OCI-LY7 (cell line): Measurements from ENCODE around the gene ZFP36. TPM values are rescaled to one million over a fixed set of nuclear protein-coding genes. Genes with fewer than 3 reads are reported as not detected.
A peak's percentile ranks its signal among the peaks of the same experiment; 100 is the strongest.

ENCODE experiments used
- BruUV-seq: library from RNA; stranded (reverse); fragments of 400-500 nt; replicated peaks from 2 replicates; lab custom pipeline; 2021; lab: Mats Ljungman, UMichigan
- CTCF ChIA-PET: fragments of 300-600 bp; sonication (Branson Sonifier 250); formaldehyde crosslinking; loops from one replicate; lab custom pipeline; 2022; ENCODE audit warnings: antibody characterized with exemption; ENCODE audit not compliant: unreplicated experiment; lab: Charles Lee
- POLR2A ChIA-PET: fragments of 300-600 bp; sonication (Branson Sonifier 250); formaldehyde crosslinking; loops from one replicate; lab custom pipeline; 2022; ENCODE audit warnings: antibody characterized with exemption; lab: Charles Lee
- DNase-seq: peaks from one replicate; pipeline ENCODE4 v3.0.0-alpha.2; 2015; ENCODE audit warnings: low spot score
- H2AFZ ChIP-seq: fragments of 200-600 bp; sonication (generic), shearing (Covaris generic); 2 replicates; pipeline ENCODE4 v1.6.1; 2014; ENCODE audit warnings: mild to moderate bottlenecking, antibody characterized with exemption, low read length, moderate library complexity
- H3K27ac ChIP-seq: fragments of 200-600 bp; sonication (generic); 2 replicates; pipeline ENCODE4 v1.5.1; 2014; ENCODE audit warnings: mixed run types, low read depth, mild to moderate bottlenecking, moderate library complexity, low read length, inconsistent platforms; ENCODE audit not compliant: poor library complexity, severe bottlenecking
- H3K36me3 ChIP-seq: fragments of 200-600 bp; sonication (generic); 2 replicates; pipeline ENCODE4 v1.6.1; 2014; ENCODE audit warnings: mild to moderate bottlenecking, antibody characterized with exemption, low read length, moderate library complexity, mixed read lengths; ENCODE audit not compliant: insufficient read depth
- H3K4me1 ChIP-seq: fragments of 200-600 bp; sonication (generic); 2 replicates; pipeline ENCODE4 v1.5.1; 2014; ENCODE audit warnings: mild to moderate bottlenecking, low read length; ENCODE audit not compliant: insufficient read depth, poor library complexity, severe bottlenecking
- H3K4me2 ChIP-seq: fragments of 200-600 bp; sonication (generic); 2 replicates; pipeline ENCODE4 v1.6.1; 2014; ENCODE audit warnings: mild to moderate bottlenecking, low read length
- H3K4me3 ChIP-seq: fragments of 200-600 bp; sonication (generic); 2 replicates; pipeline ENCODE4 v1.5.1; 2014; ENCODE audit warnings: mild to moderate bottlenecking, low read depth, low read length; ENCODE audit not compliant: poor library complexity, severe bottlenecking
- H3K79me2 ChIP-seq: fragments of 200-600 bp; sonication (generic); 2 replicates; pipeline ENCODE4 v1.6.1; 2016; ENCODE audit warnings: low read depth, mild to moderate bottlenecking, low read length, moderate library complexity, mixed read lengths; ENCODE audit not compliant: insufficient read depth
- H3K9me2 ChIP-seq: fragments of 200-600 bp; sonication (generic); 2 replicates; pipeline ENCODE4 v1.6.1; 2016; ENCODE audit warnings: mild to moderate bottlenecking, low read length, mixed read lengths; ENCODE audit not compliant: insufficient read depth
- H3K9me3 ChIP-seq: fragments of 200-600 bp; sonication (generic); 2 replicates; pipeline ENCODE4 v1.6.1; 2014; ENCODE audit warnings: mild to moderate bottlenecking, mixed run types, low read length, mixed read lengths
- H4K20me1 ChIP-seq: fragments of 200-600 bp; sonication (generic); 2 replicates; pipeline ENCODE4 v1.6.1; 2014; ENCODE audit warnings: mild to moderate bottlenecking, antibody characterized with exemption, low read length, moderate library complexity, mixed read lengths; ENCODE audit not compliant: insufficient read depth
- EZH2phosphoT487 ChIP-seq: fragments of 200-600 bp; sonication (generic); IDR thresholded peaks from 2 replicates; pipeline ENCODE4 v1.6.1; 2018; ENCODE audit warnings: low read depth, borderline replicate concordance, mild to moderate bottlenecking, mixed run types, antibody characterized with exemption, low read length, moderate library complexity, mixed read lengths
- intact Hi-C: fragments of 100-400 bp; cut with micrococcal nuclease; formaldehyde crosslinking; loops from one replicate; pipeline ENCODE4 v1.10.0; 2022; ENCODE audit not compliant: unreplicated experiment
- total RNA-seq, 2 experiments: library from RNA; depleted of rRNA in 1 of 2; stranded (reverse); fragments of >200 nt in 1 of 2; shearing (Covaris generic) in 1 of 2; gene quantifications; 2 replicates each; pipeline ENCODE4 v1.2.3, GENCODE V29; 2014 to 2022
- TF ChIP-seq, protein P1 (sequence below): fragments of 200-600 bp; sonication (generic); conservative IDR thresholded peaks from 2 replicates; pipeline ENCODE4 v1.5.1; 2014; ENCODE audit warnings: mild to moderate bottlenecking, antibody characterized with exemption, low read length, moderate library complexity, mixed read lengths

ZFP36 gene
- total RNA-seq, 2 experiments from 2014 or later, result 21.8 to 55.9 TPM

DNA sequence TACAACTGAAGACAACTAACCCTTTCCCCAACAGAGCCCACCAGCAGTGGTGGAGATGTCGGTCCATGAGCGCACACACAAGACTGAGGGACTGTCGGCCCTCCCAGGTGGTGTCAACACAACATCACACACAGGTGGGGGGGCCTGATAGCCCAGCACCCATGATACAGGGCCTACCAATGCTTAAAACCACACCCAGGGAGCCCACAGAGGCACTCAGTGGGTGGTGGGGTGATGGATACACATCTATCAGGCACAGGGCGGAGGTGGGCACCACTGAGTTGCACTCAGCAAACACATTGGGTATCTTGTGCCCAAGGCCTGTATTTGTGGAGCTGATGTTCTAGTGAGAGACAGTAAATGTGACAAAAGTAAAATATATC, 7.0 kb upstream of the ZFP36 start:
- Histone ChIP-seq H2AFZ (no peak overlapping the region), H3K27ac (peak overlapping the region; percentile 9), H3K4me3 (no peak overlapping the region), H3K9me3 (no peaks in the 10 kb centered on the region), H3K79me2 (no peaks in the 10 kb centered on the region), H3K9me2 (no peaks in the 10 kb centered on the region), H3K36me3 (peaks cover 24% of the 10 kb centered on the region), H3K4me2 (0 out of 2 replicates have a peak overlapping the region, but pooled peaks have one; percentile 8), H4K20me1 (no peaks in the 10 kb centered on the region), H3K4me1 (peaks cover 71% of the 10 kb centered on the region)
- TF ChIP-seq EZH2phosphoT487, result no peak
- TF ChIP-seq, protein P1, sequence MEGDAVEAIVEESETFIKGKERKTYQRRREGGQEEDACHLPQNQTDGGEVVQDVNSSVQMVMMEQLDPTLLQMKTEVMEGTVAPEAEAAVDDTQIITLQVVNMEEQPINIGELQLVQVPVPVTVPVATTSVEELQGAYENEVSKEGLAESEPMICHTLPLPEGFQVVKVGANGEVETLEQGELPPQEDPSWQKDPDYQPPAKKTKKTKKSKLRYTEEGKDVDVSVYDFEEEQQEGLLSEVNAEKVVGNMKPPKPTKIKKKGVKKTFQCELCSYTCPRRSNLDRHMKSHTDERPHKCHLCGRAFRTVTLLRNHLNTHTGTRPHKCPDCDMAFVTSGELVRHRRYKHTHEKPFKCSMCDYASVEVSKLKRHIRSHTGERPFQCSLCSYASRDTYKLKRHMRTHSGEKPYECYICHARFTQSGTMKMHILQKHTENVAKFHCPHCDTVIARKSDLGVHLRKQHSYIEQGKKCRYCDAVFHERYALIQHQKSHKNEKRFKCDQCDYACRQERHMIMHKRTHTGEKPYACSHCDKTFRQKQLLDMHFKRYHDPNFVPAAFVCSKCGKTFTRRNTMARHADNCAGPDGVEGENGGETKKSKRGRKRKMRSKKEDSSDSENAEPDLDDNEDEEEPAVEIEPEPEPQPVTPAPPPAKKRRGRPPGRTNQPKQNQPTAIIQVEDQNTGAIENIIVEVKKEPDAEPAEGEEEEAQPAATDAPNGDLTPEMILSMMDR, result no peak
- CTCF ChIA-PET, result no interaction called here
- no peak for DNase-seq
- POLR2A ChIA-PET, result no interaction called here
- no TSS peak for BruUV-seq
- intact Hi-C loops, result loop anchor here (10.0 kb wide), 2 partner anchors 545 to 555 kb away; no protein-coding TSS in a partner anchor

DNA sequence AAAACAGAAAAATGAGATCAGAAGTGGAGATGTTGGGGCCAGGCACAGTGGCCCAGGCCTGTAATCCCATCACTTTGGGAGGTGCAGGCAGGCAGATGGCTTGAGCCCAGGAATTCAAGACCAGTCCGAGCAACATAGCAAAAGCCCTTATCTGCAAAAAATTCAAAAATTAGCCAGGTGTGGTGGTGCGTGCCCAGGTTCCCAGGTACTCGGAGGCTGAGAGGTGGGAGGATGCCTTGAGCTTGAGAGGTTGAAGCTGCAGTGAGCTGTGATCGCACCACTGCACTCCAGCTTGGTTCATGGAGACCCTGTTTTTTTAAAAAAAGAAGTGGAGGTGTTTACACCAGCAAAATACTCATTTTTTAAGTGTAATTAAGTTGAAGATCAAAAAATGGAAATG, 6.6 kb upstream of the ZFP36 start:
- POLR2A ChIA-PET, result no interaction called here
- Histone ChIP-seq H3K9me3 (no peaks in the 10 kb centered on the region), H3K4me3 (no peak overlapping the region), H3K27ac (peak overlapping the region; percentile 9), H3K36me3 (peaks cover 22% of the 10 kb centered on the region), H2AFZ (no peak overlapping the region), H4K20me1 (no peaks in the 10 kb centered on the region), H3K4me2 (0 out of 2 replicates have a peak overlapping the region, but pooled peaks have one; percentile 8), H3K79me2 (no peaks in the 10 kb centered on the region), H3K4me1 (peaks cover 75% of the 10 kb centered on the region), H3K9me2 (no peaks in the 10 kb centered on the region)
- no TSS peak for BruUV-seq
- DNase-seq, result no peak
- intact Hi-C loops, result loop anchor here (10.0 kb wide), 2 partner anchors 545 to 555 kb away; no protein-coding TSS in a partner anchor
- no peak for TF ChIP-seq EZH2phosphoT487
- CTCF ChIA-PET, result no interaction called here

DNA sequence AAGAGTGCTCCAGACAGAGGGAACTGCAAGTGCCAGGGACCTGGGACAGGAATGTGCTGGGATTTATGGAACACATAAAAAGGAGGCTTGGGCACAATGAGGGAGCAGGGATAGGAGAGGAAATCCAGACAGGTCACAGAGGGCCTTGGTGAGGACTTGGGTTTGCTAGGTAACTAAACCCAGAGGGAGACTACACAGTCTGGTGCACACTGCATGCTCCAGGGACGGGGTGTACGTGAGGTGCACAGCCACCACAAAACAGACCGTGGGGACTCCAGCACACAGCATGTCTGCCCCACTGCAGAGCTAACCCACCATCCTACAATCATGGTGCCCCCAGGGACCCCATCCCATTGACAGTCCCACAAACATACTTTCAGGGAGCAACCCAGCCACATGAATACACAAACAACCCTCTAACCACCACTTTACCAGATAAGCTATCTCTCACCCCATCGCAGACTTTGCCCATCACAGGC, 5.5 kb upstream of the ZFP36 start:
- peaks cover 14% of the 10 kb centered on the region for H3K36me3 ChIP-seq
- H3K79me2 ChIP-seq, result no peaks in the 10 kb centered on the region
- H3K9me2 ChIP-seq, result no peaks in the 10 kb centered on the region
- no peak for TF ChIP-seq EZH2phosphoT487
- TF ChIP-seq, protein P1, result no peak
- intact Hi-C loops, result loop anchor here (10.0 kb wide), 2 partner anchors 546 to 554 kb away; no protein-coding TSS in a partner anchor
- peak overlapping the region; percentile 62 for H3K4me3 ChIP-seq
- POLR2A ChIA-PET, result interaction anchor here (0.6 to 2.1 kb wide), 5 partner anchors 10 to 543 kb away, joined by 3 to 6 read pairs (median 5); partner anchors contain the start of genes MED29 and PAF1
- H3K9me3 ChIP-seq, result no peaks in the 10 kb centered on the region
- H4K20me1 ChIP-seq, result no peaks in the 10 kb centered on the region
- peak; percentile 34 for DNase-seq
- H3K4me1 ChIP-seq, result peaks cover 86% of the 10 kb centered on the region
- peak overlapping the region; percentile 96 for H3K4me2 ChIP-seq
- H3K27ac ChIP-seq, result peak overlapping the region; percentile 91
- CTCF ChIA-PET, result interaction anchor here (0.6 to 1.1 kb wide), 2 partner anchors 11 to 80 kb away, joined by 3 to 15 read pairs; partner anchors contain the start of gene TIMM50
- no TSS peak for BruUV-seq
- peak overlapping the region; percentile 12; the same call in 1 of the 2 replicates for H2AFZ ChIP-seq
